GM12873 (cell line): ENCODE data around the gene CARMIL1.

Experiments used
- CTCF ChIP-seq: IDR thresholded peaks from 2 replicates; pipeline ENCODE4 v1.5.1; 2012; ENCODE audit warnings: low read depth, mild to moderate bottlenecking, moderate library complexity, low read length, control low read depth; ENCODE audit not compliant: insufficient read depth; ENCODE audit errors: missing control alignments

Gene CARMIL1

GRCh38 chr6:25655723-25656122 lies 376.5 kb downstream of the CARMIL1 start:
- TF ChIP-seq CTCF: no peak

- no peak for TF ChIP-seq CTCF
Measured at GRCh38 chr6:25659633-25660368, 380.6 kb downstream of the CARMIL1 start.

DNA sequence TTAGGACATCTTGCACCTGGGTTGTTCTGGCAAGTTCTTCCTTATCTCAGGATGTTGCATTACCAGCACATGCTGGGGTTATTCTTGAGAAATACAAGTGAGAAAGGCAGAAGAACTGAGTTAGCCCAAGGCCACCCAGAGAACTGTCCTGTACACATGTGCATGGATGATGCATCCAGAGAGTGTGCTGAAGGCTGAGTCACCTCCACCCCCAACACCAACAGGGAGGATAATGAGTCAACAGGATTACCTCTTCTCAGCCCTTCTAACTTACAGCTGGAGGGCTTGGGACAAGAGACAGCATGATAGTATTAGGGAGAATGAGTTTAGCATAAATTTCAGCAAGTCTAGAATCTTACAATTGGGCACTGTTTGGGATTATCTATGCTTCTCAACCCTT lies 381.3 kb downstream of the CARMIL1 start:
- TF ChIP-seq CTCF: no peak

DNA sequence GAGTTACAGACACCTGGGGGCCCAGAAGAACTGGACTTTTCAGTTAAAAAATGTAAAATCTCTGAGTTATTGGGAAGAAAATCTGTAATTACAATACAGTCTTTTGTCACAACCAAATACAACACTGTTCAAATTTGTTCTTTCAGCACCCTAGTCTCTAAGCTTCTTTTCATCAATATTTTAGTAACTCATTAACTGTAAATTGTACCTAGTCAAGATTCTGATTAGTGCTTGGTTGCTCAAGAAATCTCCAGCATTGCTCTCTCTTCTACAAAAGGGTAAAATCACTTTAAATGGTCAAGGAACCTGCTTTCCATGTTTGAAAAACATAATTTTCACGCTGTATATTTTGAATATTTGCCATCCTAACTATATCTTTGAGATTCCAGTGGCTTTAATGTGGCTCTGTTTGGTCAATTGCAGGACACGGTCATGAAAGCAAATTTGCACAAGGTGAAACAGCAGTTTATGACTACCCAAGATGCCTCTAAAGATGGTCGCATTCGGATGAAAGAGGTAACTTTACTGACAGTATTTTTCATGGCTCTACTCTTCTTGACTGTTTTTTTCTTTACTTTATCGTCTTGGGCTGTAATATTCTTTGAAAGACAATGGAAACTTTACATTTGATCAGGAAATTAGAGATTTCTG lies 382.1 kb downstream of the CARMIL1 start:
- no peak for TF ChIP-seq CTCF

- no peak for TF ChIP-seq CTCF
Measured at GRCh38 chr6:25665455-25665854, 386.3 kb downstream of the CARMIL1 start.

DNA sequence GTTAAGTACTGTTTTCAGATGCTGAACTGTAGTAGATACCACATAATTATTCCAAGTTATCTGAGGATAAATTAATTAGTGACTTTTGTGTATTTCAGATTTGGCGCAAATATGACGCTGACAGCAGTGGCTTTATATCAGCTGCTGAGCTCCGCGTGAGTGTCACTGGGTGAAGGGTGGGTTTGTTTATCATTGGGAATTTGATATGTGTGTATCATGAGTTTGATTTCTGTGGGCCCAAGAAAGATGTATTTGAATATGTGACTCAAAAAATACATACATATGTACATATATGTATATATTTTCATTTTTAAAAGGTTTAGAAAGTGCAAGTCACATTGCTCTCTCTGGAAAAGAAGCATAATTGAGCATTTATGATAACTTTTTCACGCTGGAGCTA lies 390.2 kb downstream of the CARMIL1 start:
- TF ChIP-seq CTCF: no peak
